ENCODE results near the gene DCST1. TPM values are rescaled to one million over a fixed set of nuclear protein-coding genes. Genes with fewer than 3 reads are reported as not detected.

The DCST1 gene
- total RNA-seq, 1 experiment from 2014 or later, result 0.17 TPM

DNA sequence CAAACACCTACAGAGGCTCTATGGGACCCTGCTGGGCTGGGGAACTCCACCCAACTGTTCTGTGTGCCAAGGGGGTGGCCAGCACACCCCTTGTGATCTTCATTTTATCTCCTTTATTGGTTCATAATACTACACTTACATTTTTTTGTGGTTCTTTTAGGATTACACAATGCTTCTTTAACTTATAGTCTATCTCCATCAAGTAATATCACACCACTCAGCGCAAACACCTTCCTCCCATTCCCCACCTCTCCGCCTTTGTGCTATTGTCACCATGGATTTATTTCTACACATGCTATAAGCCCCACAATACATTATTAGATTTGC is 61.0 kb downstream of the DCST1 start:
- CTCF ChIA-PET, result interaction anchor here (1.5 to 1.9 kb wide), 2 partner anchors 73 to 78 kb away, joined by 7 to 8 read pairs; partner anchors contain the start of gene KRTCAP2
- Mint-ChIP-seq H3K4me3 (ENCODE audit: low read depth, unreplicated experiment) (no peak overlapping the region), H3K4me1 (ENCODE audit: low read depth, unreplicated experiment) (peaks cover 10% of the 10 kb centered on the region)

DNA sequence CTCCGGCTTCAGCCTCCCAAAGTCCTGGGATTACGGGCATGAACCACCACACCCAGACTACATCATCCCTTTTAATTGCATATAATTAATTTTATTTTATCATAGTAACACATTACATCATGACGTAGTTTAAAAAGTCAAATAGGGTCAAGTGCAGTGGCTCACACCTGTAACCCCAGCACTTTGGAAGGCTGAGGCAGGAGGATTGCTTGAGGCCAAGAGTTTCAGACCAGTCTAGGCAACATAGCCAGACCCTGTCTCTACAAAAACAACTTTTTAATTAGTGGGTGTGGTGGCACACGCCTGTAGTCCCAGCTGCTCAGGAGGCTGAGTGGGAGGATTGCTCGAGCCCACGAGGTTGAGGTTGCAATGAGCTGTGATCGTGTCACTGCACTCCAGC is 65.7 kb downstream of the DCST1 start:
- DNase-seq, result no peak
- Mint-ChIP-seq H3K27ac (ENCODE audit: unreplicated experiment) (no peak overlapping the region), H3K4me1 (ENCODE audit: low read depth, unreplicated experiment) (peaks cover 3% of the 10 kb centered on the region), H3K36me3 (ENCODE audit: insufficient read depth, unreplicated experiment) (no peaks in the 10 kb centered on the region), H3K4me3 (ENCODE audit: low read depth, unreplicated experiment) (no peak overlapping the region), H3K27me3 (ENCODE audit: unreplicated experiment) (peaks cover 19% of the 10 kb centered on the region), H3K9me3 (ENCODE audit: low read depth, unreplicated experiment) (no peaks in the 10 kb centered on the region)
- intact Hi-C loops (cut with micrococcal nuclease; ENCODE audit: unreplicated experiment), result no loop called here
- CTCF ChIA-PET, result interaction anchor here (0.6 to 0.7 kb wide), 5 partner anchors 39 to 963 kb away, joined by 3 to 8 read pairs (median 4); no protein-coding TSS in a partner anchor
- BruUV-seq (replicated peaks), result no TSS peak
- TF ChIP-seq, protein P1, sequence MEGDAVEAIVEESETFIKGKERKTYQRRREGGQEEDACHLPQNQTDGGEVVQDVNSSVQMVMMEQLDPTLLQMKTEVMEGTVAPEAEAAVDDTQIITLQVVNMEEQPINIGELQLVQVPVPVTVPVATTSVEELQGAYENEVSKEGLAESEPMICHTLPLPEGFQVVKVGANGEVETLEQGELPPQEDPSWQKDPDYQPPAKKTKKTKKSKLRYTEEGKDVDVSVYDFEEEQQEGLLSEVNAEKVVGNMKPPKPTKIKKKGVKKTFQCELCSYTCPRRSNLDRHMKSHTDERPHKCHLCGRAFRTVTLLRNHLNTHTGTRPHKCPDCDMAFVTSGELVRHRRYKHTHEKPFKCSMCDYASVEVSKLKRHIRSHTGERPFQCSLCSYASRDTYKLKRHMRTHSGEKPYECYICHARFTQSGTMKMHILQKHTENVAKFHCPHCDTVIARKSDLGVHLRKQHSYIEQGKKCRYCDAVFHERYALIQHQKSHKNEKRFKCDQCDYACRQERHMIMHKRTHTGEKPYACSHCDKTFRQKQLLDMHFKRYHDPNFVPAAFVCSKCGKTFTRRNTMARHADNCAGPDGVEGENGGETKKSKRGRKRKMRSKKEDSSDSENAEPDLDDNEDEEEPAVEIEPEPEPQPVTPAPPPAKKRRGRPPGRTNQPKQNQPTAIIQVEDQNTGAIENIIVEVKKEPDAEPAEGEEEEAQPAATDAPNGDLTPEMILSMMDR (IDR thresholded peaks at IDR 0.05; ENCODE audit: unreplicated experiment), result no peak

More for the DNA sequence above, 61.0 kb downstream of the DCST1 start:
- Mint-ChIP-seq H3K36me3 (ENCODE audit: insufficient read depth, unreplicated experiment) (no peaks in the 10 kb centered on the region), H3K9me3 (ENCODE audit: low read depth, unreplicated experiment) (no peaks in the 10 kb centered on the region), H3K27ac (ENCODE audit: unreplicated experiment) (no peak overlapping the region), H3K27me3 (ENCODE audit: unreplicated experiment) (peaks cover 16% of the 10 kb centered on the region)
- TF ChIP-seq, protein P1 (IDR thresholded peaks at IDR 0.05; ENCODE audit: unreplicated experiment), result no peak
- no peak for DNase-seq
- no TSS peak for BruUV-seq (replicated peaks)
- intact Hi-C loops (cut with micrococcal nuclease; ENCODE audit: unreplicated experiment), result loop anchor here (1.0 to 5.0 kb wide), 2 partner anchors 33 to 74 kb away; partner anchors contain the start of gene EFNA1

Other genes starting within 250 kb of the DCST1 start
- 0.27 TPM in 1 of 2 replicates, not detected in the other for gene KCNN3, start 163.5 kb upstream of the DCST1 start, total RNA-seq (2022)
- 43.0 and 47.3 TPM in 2 replicates for gene PMVK, start 97.1 kb upstream of the DCST1 start, total RNA-seq (2022)
- gene PBXIP1, start 77.7 kb upstream of the DCST1 start, total RNA-seq (2022), result 48.1 and 49.6 TPM in 2 replicates
- gene PYGO2, start 72.0 kb upstream of the DCST1 start, total RNA-seq (2022), result 43.6 and 45.6 TPM in 2 replicates
- 73.5 and 77.5 TPM in 2 replicates for gene SHC1, start 63.1 kb upstream of the DCST1 start, total RNA-seq (2022)
- 182 and 230 TPM in 2 replicates for gene CKS1B, start 59.1 kb upstream of the DCST1 start, total RNA-seq (2022)
- 74.3 and 75.1 TPM in 2 replicates for gene FLAD1, start 50.5 kb upstream of the DCST1 start, total RNA-seq (2022)
- gene LENEP, start 40.2 kb upstream of the DCST1 start, total RNA-seq (2022), result 1.1 and 1.5 TPM in 2 replicates
- 64.7 and 64.9 TPM in 2 replicates for gene ZBTB7B, start 31.0 kb upstream of the DCST1 start, total RNA-seq (2022)
- 1.4 and 1.5 TPM in 2 replicates for gene DCST2, start within 50 bp of the DCST1 start, total RNA-seq (2022)
- 99.1 and 103 TPM in 2 replicates for gene ADAM15, start 17.5 kb downstream of the DCST1 start, total RNA-seq (2022)
- 12.6 and 13.9 TPM in 2 replicates for gene EFNA4, start 29.9 kb downstream of the DCST1 start, total RNA-seq (2022)
- gene EFNA3, start 45.0 kb downstream of the DCST1 start, total RNA-seq (2022), result 1.7 and 3.4 TPM in 2 replicates
- 33.7 and 41.7 TPM in 2 replicates for gene EFNA1, start 94.1 kb downstream of the DCST1 start, total RNA-seq (2022)
- gene SLC50A1, start 102.0 kb downstream of the DCST1 start, total RNA-seq (2022), result 68.5 and 72.0 TPM in 2 replicates
- gene DPM3, start 106.7 kb downstream of the DCST1 start, total RNA-seq (2022), result 38.7 and 41.1 TPM in 2 replicates
- 236 TPM in 2 replicates for gene KRTCAP2, start 139.5 kb downstream of the DCST1 start, total RNA-seq (2022)
- 1.1 and 1.8 TPM in 2 replicates for gene TRIM46, start 140.0 kb downstream of the DCST1 start, total RNA-seq (2022)
- gene THBS3, start 174.1 kb downstream of the DCST1 start, total RNA-seq (2022), result 36.8 and 41.9 TPM in 2 replicates
- 58.9 and 60.0 TPM in 2 replicates for gene MTX1, start 174.9 kb downstream of the DCST1 start, total RNA-seq (2022)
- 25.2 and 25.9 TPM in 2 replicates for gene ENTREP3, start 221.7 kb downstream of the DCST1 start, total RNA-seq (2022)
- 85.1 and 104 TPM in 2 replicates for gene SCAMP3, start 228.5 kb downstream of the DCST1 start, total RNA-seq (2022)
- 78.5 and 79.4 TPM in 2 replicates for gene CLK2, start 239.7 kb downstream of the DCST1 start, total RNA-seq (2022)
- gene HCN3, start 243.6 kb downstream of the DCST1 start, total RNA-seq (2022), result 11.8 and 19.6 TPM in 2 replicates